Esophagus muscularis mucosa (tissue), 4 donors: ENCODE measurements around the gene LY6G5C. TPM values are rescaled to one million over a fixed set of nuclear protein-coding genes. Genes with fewer than 3 reads are reported as not detected.

Source experiments
- DNase-seq: peaks from one replicate; pipeline ENCODE4 v3.0.0-alpha.2; 2017; ENCODE audit errors: extremely low spot score
- H3K27ac ChIP-seq, 4 donors: fragments of 200-600 bp; sonication (generic); replicated peaks in 1 of 4; 1 replicate in 3 of 4; 2 replicates in 1 of 4; pipeline ENCODE4 v1.5.1; 2016 to 2019; ENCODE audit warnings: mild to moderate bottlenecking in 1 of 4
- H3K27me3 ChIP-seq, 4 donors: fragments of 200-600 bp; sonication (generic); one replicate each; pipeline versions ENCODE4 v1.5.1 to v1.6.0; 2016 to 2019
- H3K36me3 ChIP-seq, 4 donors: fragments of 200-600 bp; sonication (generic); one replicate each; pipeline ENCODE4 v1.5.1; 2016 to 2019
- H3K4me1 ChIP-seq, 4 donors: fragments of 200-600 bp; sonication (generic); one replicate each; pipeline ENCODE4 v1.5.1; 2016 to 2019
- H3K4me3 ChIP-seq, 4 donors: fragments of 200-600 bp; sonication (generic); 1 replicate in 2 of 4; 2 replicates in 2 of 4; pipeline ENCODE4 v1.5.1; 2016 to 2019; ENCODE audit warnings: mild to moderate bottlenecking in 4 of 4, moderate library complexity in 1 of 4
- H3K9me3 ChIP-seq, 4 donors: fragments of 200-600 bp; sonication (generic); 1 replicate in 3 of 4; 2 replicates in 1 of 4; pipeline ENCODE4 v1.5.1; 2016 to 2019
- CTCF ChIP-seq, 3 experiments: fragments of 200-600 bp in 2 of 3; fragments of 450-650 bp in 1 of 3; sonication (generic) in 2 of 3; IDR thresholded peaks; one replicate each; pipeline ENCODE4 v1.5.1; 2017 to 2019; ENCODE audit warnings: antibody characterized with exemption in 3 of 3, mild to moderate bottlenecking in 2 of 3, moderate library complexity in 1 of 3
- EP300 ChIP-seq: sonication (generic); formaldehyde crosslinking; IDR thresholded peaks from one replicate; pipeline ENCODE4 v1.6.1; 2017; ENCODE audit warnings: antibody characterized with exemption
- POLR2A ChIP-seq: fragments of 450-650 bp; IDR thresholded peaks from one replicate; pipeline ENCODE4 v1.6.1; 2017; ENCODE audit warnings: antibody characterized with exemption, moderate library complexity, mild to moderate bottlenecking, low read depth
- POLR2AphosphoS5 ChIP-seq, 2 donors: sonication (generic); formaldehyde crosslinking; IDR thresholded peaks; one replicate each; pipeline ENCODE4 v1.6.1; 2017; ENCODE audit warnings: antibody characterized with exemption in 2 of 2
- WGBS: methylation state at CpG from one replicate; pipeline ENCODE4 v1.1.5; 2018; 5-methylcytosine and 5-hydroxymethylcytosine counted together
- intact Hi-C: fragments of 100-400 bp; cut with DNase I; formaldehyde crosslinking; loops from one replicate; pipeline ENCODE4 v1.15.1; 2023
- total RNA-seq, 4 donors: library from RNA; depleted of rRNA; stranded (reverse); fragments of >200 nt; gene quantifications; one replicate each; pipeline versions ENCODE4 v1.1.0 to v1.2.1, GENCODE V29; 2016

LY6G5C gene
- total RNA-seq, 4 donors from 2014 or later = 2.0 to 2.9 TPM; not detected in 2

GRCh38 chr6:31676322-31676903 is 4.5 kb downstream of the LY6G5C start:
- 77% methylated on average over 4 of the region's 4 CpGs for WGBS

DNA sequence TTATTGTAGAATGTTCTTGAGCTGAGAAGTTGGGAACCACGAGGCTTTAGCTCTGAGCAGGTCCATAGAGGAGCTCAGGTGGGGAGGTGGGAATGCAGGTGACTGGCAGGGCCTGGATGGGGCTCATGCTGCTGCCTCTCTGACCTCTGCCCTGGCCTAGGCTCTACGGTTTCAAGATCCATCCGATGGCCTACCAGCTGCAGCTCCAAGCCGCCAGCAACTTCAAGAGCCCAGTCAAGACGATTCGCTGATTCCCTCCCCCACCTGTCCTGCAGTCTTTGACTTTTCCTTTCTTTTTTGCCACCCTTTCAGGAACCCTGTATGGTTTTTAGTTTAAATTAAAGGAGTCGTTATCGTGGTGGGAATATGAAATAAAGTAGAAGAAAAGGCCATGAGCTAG is 11.2 kb downstream of the LY6G5C start, which contains the start of gene LY6G5B:
LY6G5B (plus strand) TSS at position 301 of the 400 bp plus-strand sequence. CDS start 975 bp downstream, outside the sequence.
- H3K36me3 ChIP-seq = peaks cover 46 to 75% (median 72%) of the 10 kb centered on the region in 4 donors

More at GRCh38 chr6:31676322-31676903, 4.5 kb downstream of the LY6G5C start:
- no peak for DNase-seq
- peaks cover 10 to 28% (median 26%) of the 10 kb centered on the region in 4 donors for H3K36me3 ChIP-seq
- peaks cover 12 to 16% (median 14%) of the 10 kb centered on the region in 4 donors for H3K4me1 ChIP-seq
- TF ChIP-seq POLR2A = no peak
- no peak for TF ChIP-seq EP300
- TF ChIP-seq POLR2AphosphoS5 (IDR thresholded peaks at IDR 0.05) = no peak
- no peak for TF ChIP-seq CTCF (IDR thresholded peaks at IDR 0.05)
- no peaks in the 10 kb centered on the region for H3K27me3 ChIP-seq
- intact Hi-C loops = no loop called here
- H3K27ac ChIP-seq = no peak overlapping the region
- no peaks in the 10 kb centered on the region for H3K9me3 ChIP-seq
- H3K4me3 ChIP-seq = no peak overlapping the region

GRCh38 chr6:31666337-31666965 is 14.4 kb downstream of the LY6G5C start:
- WGBS = 2% methylated on average over 15 of the region's 15 CpGs
- Histone ChIP-seq H3K36me3 (peaks cover 37 to 63% (median 60%) of the 10 kb centered on the region in 4 donors), H3K4me1 (peaks cover 47 to 64% (median 55%) of the 10 kb centered on the region in 4 donors), H3K4me3 (peak overlapping the region; percentile 66 to 93 (median 78)), H3K27ac (peak overlapping the region; percentile 95 to 99 (median 98)), H3K27me3 (no peaks in the 10 kb centered on the region), H3K9me3 (no peaks in the 10 kb centered on the region)
- TF ChIP-seq POLR2A (no peak), CTCF (IDR thresholded peaks at IDR 0.05) (no peak), POLR2AphosphoS5 (IDR thresholded peaks at IDR 0.05) (no peak), EP300 (no peak)
- no peak for DNase-seq
- intact Hi-C loops = no loop called here

More for the DNA sequence above, 11.2 kb downstream of the LY6G5C start, which contains the start of gene LY6G5B:
- Histone ChIP-seq H3K27me3 (no peaks in the 10 kb centered on the region), H3K4me1 (peaks cover 19 to 33% (median 27%) of the 10 kb centered on the region in 4 donors), H3K27ac (no peak within 1 kb of the TSS), H3K9me3 (no peaks in the 10 kb centered on the region), H3K4me3 (no peak within 1 kb of the TSS)
- TF ChIP-seq EP300 (no peak), CTCF (IDR thresholded peaks at IDR 0.05) (no peak), POLR2AphosphoS5 (IDR thresholded peaks at IDR 0.05) (no peak), POLR2A (no peak)
- intact Hi-C loops = no loop called here
- no peak for DNase-seq
- 92% methylated on average over 8 of the region's 8 CpGs for WGBS

- WGBS = under 1% methylated on average over 31 of the region's 63 CpGs
- TF ChIP-seq POLR2AphosphoS5 (IDR thresholded peaks at IDR 0.05) (peak; percentile 93), CTCF (IDR thresholded peaks at IDR 0.05) (no peak), POLR2A (peak; percentile 65), EP300 (no peak)
- Histone ChIP-seq H3K27me3 (no peaks in the 10 kb centered on the region), H3K27ac (peak within 1 kb of the TSS; percentile 95 to 99 (median 98)), H3K4me1 (peaks cover 54 to 71% (median 62%) of the 10 kb centered on the region in 4 donors), H3K4me3 (peak within 1 kb of the TSS; percentile 66 to 93 (median 78)), H3K9me3 (no peaks in the 10 kb centered on the region), H3K36me3 (peaks cover 31 to 56% (median 53%) of the 10 kb centered on the region in 4 donors)
- intact Hi-C loops = no loop called here
- peak; percentile 100 for DNase-seq
Observed at GRCh38 chr6:31665501-31666336, 15.1 kb downstream of the LY6G5C start, which contains the start of gene CSNK2B. CSNK2B (plus strand) TSS chr6:31666080; CDS start chr6:31666832, 752 bp downstream.
